Panc1 (cell line): ENCODE results near the gene NRCAM. TPM values are rescaled to one million over a fixed set of nuclear protein-coding genes. Genes with fewer than 3 reads are reported as not detected.

Experiments
- ATAC-seq: fragments of 200-7000 bp; cut with Tn5 transposase; 2 replicates; pipeline ENCODE4 v1.9.1; 2020; ENCODE audit warnings: mild to moderate bottlenecking, moderate library complexity
- BruUV-seq: library from RNA; stranded (reverse); fragments of 400-500 nt; replicated peaks from 2 replicates; lab custom pipeline; 2021; lab: Mats Ljungman, UMichigan
- CTCF ChIA-PET: fragments of 300-600 bp; sonication (Branson Sonifier 250); formaldehyde crosslinking; loops from one replicate; lab custom pipeline; 2022; ENCODE audit warnings: antibody characterized with exemption; lab: Charles Lee
- POLR2A ChIA-PET: fragments of 300-600 bp; sonication (Branson Sonifier 250); formaldehyde crosslinking; loops from one replicate; lab custom pipeline; 2022; ENCODE audit warnings: antibody characterized with exemption; lab: Charles Lee
- DNase-seq: peaks from one replicate; pipeline ENCODE4 v3.0.0-alpha.2; 2010; ENCODE audit warnings: low read depth, low spot score
- H3K27ac ChIP-seq: 2 replicates; pipeline ENCODE4 v1.5.1; 2011; ENCODE audit warnings: mild to moderate bottlenecking, low read length, inconsistent platforms
- H3K27me3 ChIP-seq: fragments of 200-500 bp; sonication (Bioruptor generic); 2 replicates; pipeline ENCODE4 v1.6.0; 2014; ENCODE audit warnings: low read length, inconsistent platforms; ENCODE audit not compliant: control insufficient read depth, insufficient read depth
- H3K36me3 ChIP-seq: fragments of 200-500 bp; sonication (Bioruptor generic); 2 replicates; pipeline ENCODE4 v1.5.1; 2014; ENCODE audit warnings: inconsistent platforms, mild to moderate bottlenecking, low read length, moderate library complexity; ENCODE audit not compliant: control insufficient read depth, insufficient read depth
- H3K4me1 ChIP-seq: 2 replicates; pipeline ENCODE4 v1.5.1; 2011; ENCODE audit warnings: inconsistent platforms, mild to moderate bottlenecking, low read length, moderate library complexity; ENCODE audit not compliant: control insufficient read depth, insufficient read depth
- H3K4me3 ChIP-seq, 2 experiments: 2 replicates each; pipeline ENCODE4 v1.5.1; 2011 to 2012; ENCODE audit warnings: low read depth in 2 of 2, low read length in 2 of 2, mild to moderate bottlenecking in 2 of 2, inconsistent platforms in 1 of 2, moderate library complexity in 1 of 2
- H3K9me3 ChIP-seq: fragments of 200-500 bp; sonication (Bioruptor generic); 2 replicates; pipeline ENCODE4 v1.5.1; 2014; ENCODE audit warnings: low read depth, mild to moderate bottlenecking, inconsistent platforms, low read length, moderate library complexity; ENCODE audit not compliant: control insufficient read depth, insufficient read depth
- POLR2AphosphoS5 ChIP-seq: IDR thresholded peaks from 2 replicates; pipeline ENCODE4 v1.6.1; 2012; ENCODE audit warnings: mild to moderate bottlenecking, low read depth, low read length, moderate library complexity
- SIN3A ChIP-seq: IDR thresholded peaks from 2 replicates; pipeline ENCODE4 v1.6.1; 2012; ENCODE audit warnings: low read depth, mild to moderate bottlenecking, low read length, moderate library complexity, borderline replicate concordance; ENCODE audit not compliant: insufficient read depth
- TCF7L2 ChIP-seq: IDR thresholded peaks from 2 replicates; pipeline ENCODE4 v1.6.1; 2011; ENCODE audit warnings: mild to moderate bottlenecking, low read depth, low read length, inconsistent platforms
- in situ Hi-C: cut with HindIII; loops from 2 replicates; pipeline ENCODE4 v1.10.0; 2016; ENCODE audit warnings: low sequenced_read_pairs, low pct_unique_long_range_greater_than_20kb
- intact Hi-C: fragments of 100-400 bp; cut with micrococcal nuclease; formaldehyde crosslinking; loops from one replicate; pipeline ENCODE4 v1.10.0; 2022; ENCODE audit not compliant: unreplicated experiment
- total RNA-seq: library from RNA; stranded (reverse); gene quantifications from one replicate; pipeline ENCODE4 v1.2.1, GENCODE V29; 2021; ENCODE audit not compliant: unreplicated experiment
- TF ChIP-seq, protein P1 (sequence below): fragments of 450-650 bp; IDR thresholded peaks from 2 replicates; pipeline ENCODE4 v1.5.1; 2017; ENCODE audit warnings: mild to moderate bottlenecking
- TF ChIP-seq, protein P2 (sequence below), 2 experiments: IDR thresholded peaks; 2 replicates each; pipeline ENCODE4 v1.6.1; 2011 to 2012; ENCODE audit warnings: low read depth in 2 of 2, control low read depth in 1 of 2, low read length in 1 of 2, mild to moderate bottlenecking in 1 of 2, moderate library complexity in 1 of 2; ENCODE audit not compliant: insufficient read depth in 1 of 2

NRCAM gene
- total RNA-seq, 1 experiment from 2014 or later = 0.21 TPM

DNA sequence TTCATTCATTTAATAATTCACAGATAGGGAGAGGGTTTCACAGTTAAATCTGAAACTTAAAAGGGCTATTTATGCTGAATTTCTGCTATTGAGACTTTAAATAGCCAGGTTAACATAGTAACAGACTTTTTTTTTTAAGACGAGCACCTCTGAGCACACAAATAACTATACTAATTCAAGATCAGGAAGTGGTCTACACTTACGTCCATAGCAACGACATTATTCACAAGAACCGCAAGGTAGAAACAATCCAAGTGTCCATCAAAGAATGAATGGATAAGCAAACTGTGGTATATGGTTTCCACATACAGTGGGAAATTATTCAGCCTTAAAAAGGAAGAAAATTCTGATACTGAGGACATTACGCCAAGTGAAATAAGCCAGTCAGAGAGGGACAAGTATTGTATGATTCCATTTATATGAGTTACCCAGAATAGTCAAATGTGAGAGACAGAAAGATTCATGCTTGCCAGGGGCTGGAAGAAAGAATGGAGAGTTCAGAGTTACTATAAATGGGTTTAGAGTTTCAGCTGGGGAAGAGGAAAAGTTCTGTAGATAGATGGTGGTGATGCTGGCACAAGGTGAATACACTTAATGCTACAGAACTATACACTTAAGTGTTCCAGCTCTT, 185.7 kb downstream of the NRCAM start:
- CTCF ChIA-PET = no interaction called here
- no peaks in the 10 kb centered on the region for H3K4me1 ChIP-seq
- no peak for DNase-seq
- H3K4me3 ChIP-seq = no peak overlapping the region
- peaks cover 3% of the 10 kb centered on the region for H3K27me3 ChIP-seq
- ATAC-seq = no peak
- intact Hi-C loops (no loop called here), in situ Hi-C loops (no loop called here)
- H3K27ac ChIP-seq = no peak overlapping the region
- H3K9me3 ChIP-seq = no peaks in the 10 kb centered on the region
- POLR2A ChIA-PET = no interaction called here
- TF ChIP-seq POLR2AphosphoS5 (no peak), SIN3A (no peak), TCF7L2 (no peak)
- TF ChIP-seq, protein P1, sequence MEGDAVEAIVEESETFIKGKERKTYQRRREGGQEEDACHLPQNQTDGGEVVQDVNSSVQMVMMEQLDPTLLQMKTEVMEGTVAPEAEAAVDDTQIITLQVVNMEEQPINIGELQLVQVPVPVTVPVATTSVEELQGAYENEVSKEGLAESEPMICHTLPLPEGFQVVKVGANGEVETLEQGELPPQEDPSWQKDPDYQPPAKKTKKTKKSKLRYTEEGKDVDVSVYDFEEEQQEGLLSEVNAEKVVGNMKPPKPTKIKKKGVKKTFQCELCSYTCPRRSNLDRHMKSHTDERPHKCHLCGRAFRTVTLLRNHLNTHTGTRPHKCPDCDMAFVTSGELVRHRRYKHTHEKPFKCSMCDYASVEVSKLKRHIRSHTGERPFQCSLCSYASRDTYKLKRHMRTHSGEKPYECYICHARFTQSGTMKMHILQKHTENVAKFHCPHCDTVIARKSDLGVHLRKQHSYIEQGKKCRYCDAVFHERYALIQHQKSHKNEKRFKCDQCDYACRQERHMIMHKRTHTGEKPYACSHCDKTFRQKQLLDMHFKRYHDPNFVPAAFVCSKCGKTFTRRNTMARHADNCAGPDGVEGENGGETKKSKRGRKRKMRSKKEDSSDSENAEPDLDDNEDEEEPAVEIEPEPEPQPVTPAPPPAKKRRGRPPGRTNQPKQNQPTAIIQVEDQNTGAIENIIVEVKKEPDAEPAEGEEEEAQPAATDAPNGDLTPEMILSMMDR = no peak
- TF ChIP-seq, protein P2, sequence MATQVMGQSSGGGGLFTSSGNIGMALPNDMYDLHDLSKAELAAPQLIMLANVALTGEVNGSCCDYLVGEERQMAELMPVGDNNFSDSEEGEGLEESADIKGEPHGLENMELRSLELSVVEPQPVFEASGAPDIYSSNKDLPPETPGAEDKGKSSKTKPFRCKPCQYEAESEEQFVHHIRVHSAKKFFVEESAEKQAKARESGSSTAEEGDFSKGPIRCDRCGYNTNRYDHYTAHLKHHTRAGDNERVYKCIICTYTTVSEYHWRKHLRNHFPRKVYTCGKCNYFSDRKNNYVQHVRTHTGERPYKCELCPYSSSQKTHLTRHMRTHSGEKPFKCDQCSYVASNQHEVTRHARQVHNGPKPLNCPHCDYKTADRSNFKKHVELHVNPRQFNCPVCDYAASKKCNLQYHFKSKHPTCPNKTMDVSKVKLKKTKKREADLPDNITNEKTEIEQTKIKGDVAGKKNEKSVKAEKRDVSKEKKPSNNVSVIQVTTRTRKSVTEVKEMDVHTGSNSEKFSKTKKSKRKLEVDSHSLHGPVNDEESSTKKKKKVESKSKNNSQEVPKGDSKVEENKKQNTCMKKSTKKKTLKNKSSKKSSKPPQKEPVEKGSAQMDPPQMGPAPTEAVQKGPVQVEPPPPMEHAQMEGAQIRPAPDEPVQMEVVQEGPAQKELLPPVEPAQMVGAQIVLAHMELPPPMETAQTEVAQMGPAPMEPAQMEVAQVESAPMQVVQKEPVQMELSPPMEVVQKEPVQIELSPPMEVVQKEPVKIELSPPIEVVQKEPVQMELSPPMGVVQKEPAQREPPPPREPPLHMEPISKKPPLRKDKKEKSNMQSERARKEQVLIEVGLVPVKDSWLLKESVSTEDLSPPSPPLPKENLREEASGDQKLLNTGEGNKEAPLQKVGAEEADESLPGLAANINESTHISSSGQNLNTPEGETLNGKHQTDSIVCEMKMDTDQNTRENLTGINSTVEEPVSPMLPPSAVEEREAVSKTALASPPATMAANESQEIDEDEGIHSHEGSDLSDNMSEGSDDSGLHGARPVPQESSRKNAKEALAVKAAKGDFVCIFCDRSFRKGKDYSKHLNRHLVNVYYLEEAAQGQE (IDR thresholded peaks at IDR 0.05; ENCODE audit: insufficient read depth in 1 of 2, low read depth in 2 of 2, low read length in 1 of 2) = no peak
- BruUV-seq = no TSS peak
- H3K36me3 ChIP-seq = no peaks in the 10 kb centered on the region

DNA sequence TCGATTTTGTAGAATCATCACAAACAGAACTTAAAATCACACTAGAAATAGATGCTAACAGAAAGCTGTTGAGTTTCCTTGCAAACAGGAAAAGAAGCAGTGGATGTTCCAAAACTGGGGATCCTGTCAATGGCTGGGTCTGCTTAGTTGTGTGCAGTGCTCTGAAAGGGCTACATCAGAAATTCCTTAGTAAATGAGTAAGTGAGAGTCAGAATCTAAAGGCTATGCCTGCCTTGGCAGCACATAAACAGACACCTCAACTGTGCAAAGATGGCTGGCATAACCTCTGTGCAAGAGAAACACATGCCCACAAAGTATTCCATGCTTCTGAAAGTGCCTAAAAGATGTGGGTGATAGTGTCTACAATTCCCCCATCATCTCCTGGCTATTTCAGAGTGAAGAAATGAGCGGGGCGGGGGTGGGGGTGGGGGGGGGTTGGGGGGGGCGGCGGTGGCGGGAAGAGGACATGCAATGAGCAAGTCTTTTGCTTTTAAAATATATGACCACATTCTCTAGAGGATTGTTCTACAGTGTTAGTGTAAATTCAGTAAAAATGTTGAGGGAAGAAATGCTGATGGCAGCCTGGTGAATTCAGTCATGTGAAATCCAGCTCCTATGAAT, 187.9 kb downstream of the NRCAM start:
- Histone ChIP-seq H3K36me3 (no peaks in the 10 kb centered on the region), H3K4me3 (no peak overlapping the region), H3K27me3 (peaks cover 5% of the 10 kb centered on the region), H3K9me3 (no peaks in the 10 kb centered on the region), H3K27ac (no peak overlapping the region), H3K4me1 (no peaks in the 10 kb centered on the region)
- DNase-seq (no peak), ATAC-seq (no peak)
- intact Hi-C loops = no loop called here
- CTCF ChIA-PET = no interaction called here
- TF ChIP-seq POLR2AphosphoS5 (no peak), SIN3A (no peak), TCF7L2 (no peak)
- TF ChIP-seq, protein P2 (IDR thresholded peaks at IDR 0.05; ENCODE audit: insufficient read depth in 1 of 2, low read depth in 2 of 2, low read length in 1 of 2) = no peak
- TF ChIP-seq, protein P1 = no peak
- POLR2A ChIA-PET = no interaction called here
- no TSS peak for BruUV-seq
- in situ Hi-C loops = no loop called here
